Activated CD8-positive, alpha-beta T cell treated with anti-CD3 and anti-CD28 coated beads for 36 hours (primary cell): ENCODE results near the gene KCTD20. TPM values are rescaled to one million over a fixed set of nuclear protein-coding genes. Genes with fewer than 3 reads are reported as not detected.
"Not testable (repeated sequence)": the region's sequence is repeated elsewhere in the genome, so short reads cannot be mapped to it uniquely, and the experiment has no call there.

ENCODE experiments used
- ATAC-seq: fragments of 200-7000 bp; cut with Tn5 transposase; one replicate; pipeline ENCODE4 v1.10.0; 2021; ENCODE audit warnings: mild to moderate bottlenecking, moderate library complexity
- CTCF ChIA-PET: fragments of 350-600 bp; sonication (Branson Sonifier 250); formaldehyde crosslinking; loops from one replicate; lab custom pipeline; 2021; ENCODE audit warnings: antibody characterized with exemption; lab: Charles Lee
- POLR2A ChIA-PET: fragments of 350-600 bp; sonication (Branson Sonifier 250); formaldehyde crosslinking; loops from one replicate; lab custom pipeline; 2021; ENCODE audit warnings: antibody characterized with exemption; lab: Charles Lee
- DNase-seq: peaks from one replicate; pipeline ENCODE4 v3.0.0-alpha.2; 2020
- H3K27ac Mint-ChIP-seq: one replicate; pipeline ENCODE4 v1.8.0; 2021; ENCODE audit warnings: mild to moderate bottlenecking, mixed read lengths
- H3K27me3 Mint-ChIP-seq: one replicate; pipeline ENCODE4 v1.8.0; 2021; ENCODE audit warnings: mixed read lengths
- H3K36me3 Mint-ChIP-seq: one replicate; pipeline ENCODE4 v1.8.0; 2021; ENCODE audit warnings: low read depth, mixed read lengths
- H3K4me1 Mint-ChIP-seq: one replicate; pipeline ENCODE4 v1.8.0; 2021; ENCODE audit warnings: low read depth, mixed read lengths
- H3K4me3 Mint-ChIP-seq: one replicate; pipeline ENCODE4 v1.8.0; 2021; ENCODE audit warnings: mild to moderate bottlenecking, moderate library complexity, mixed read lengths
- H3K9me3 Mint-ChIP-seq: one replicate; pipeline ENCODE4 v1.8.0; 2021; ENCODE audit warnings: mixed read lengths
- intact Hi-C: fragments of 100-400 bp; cut with micrococcal nuclease; formaldehyde crosslinking; loops from one replicate; pipeline ENCODE4 v1.10.0; 2022
- total RNA-seq, 2 experiments: library from RNA; stranded (reverse); gene quantifications; one replicate each; pipeline ENCODE4 v1.2.3, GENCODE V29; 2021
- TF ChIP-seq, protein P1 (sequence below): fragments of 200-600 bp; IDR thresholded peaks from one replicate; pipeline ENCODE4 v1.8.0; 2022; ENCODE audit warnings: antibody characterized with exemption, mild to moderate bottlenecking

The KCTD20 gene
- total RNA-seq, 2 experiments from 2014 or later, result 42.7 to 45.1 TPM

DNA sequence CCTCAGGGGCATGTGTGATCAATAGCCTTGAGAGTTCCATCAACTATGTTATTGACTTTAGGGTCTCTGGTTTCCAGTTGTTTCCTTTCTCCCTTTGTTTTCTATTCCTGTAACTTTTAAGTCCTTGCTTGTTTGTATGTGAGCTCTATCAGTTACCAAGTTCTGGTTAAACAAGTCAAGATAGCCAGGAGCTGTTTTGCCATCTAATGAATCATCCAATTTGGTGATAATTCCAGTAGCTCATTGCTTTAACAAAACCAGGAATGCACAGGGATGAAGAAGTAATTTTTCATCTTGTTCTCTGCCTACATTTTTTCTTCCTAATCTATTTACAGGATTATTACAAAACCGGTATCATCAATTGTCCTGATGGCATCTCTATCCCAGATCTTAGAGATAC is 36.5 kb downstream of the KCTD20 start:
- POLR2A ChIA-PET, result interaction anchor here (0.6 to 1.3 kb wide), 3 partner anchors 9 to 319 kb away, joined by 3 to 4 read pairs (median 3); no protein-coding TSS in a partner anchor
- no peak for DNase-seq
- no peak overlapping the region for H3K4me3 Mint-ChIP-seq
- peaks cover 13% of the 10 kb centered on the region for H3K4me1 Mint-ChIP-seq
- peaks cover 45% of the 10 kb centered on the region for H3K36me3 Mint-ChIP-seq
- H3K27ac Mint-ChIP-seq, result peak overlapping the region; percentile 53
- CTCF ChIA-PET, result interaction anchor here (2.1 kb wide), 1 partner anchor 9 kb away, joined by 5 read pairs; no protein-coding TSS in a partner anchor
- intact Hi-C loops, result no loop called here
- H3K9me3 Mint-ChIP-seq, result no peaks in the 10 kb centered on the region
- no peak for ATAC-seq
- TF ChIP-seq, protein P1, sequence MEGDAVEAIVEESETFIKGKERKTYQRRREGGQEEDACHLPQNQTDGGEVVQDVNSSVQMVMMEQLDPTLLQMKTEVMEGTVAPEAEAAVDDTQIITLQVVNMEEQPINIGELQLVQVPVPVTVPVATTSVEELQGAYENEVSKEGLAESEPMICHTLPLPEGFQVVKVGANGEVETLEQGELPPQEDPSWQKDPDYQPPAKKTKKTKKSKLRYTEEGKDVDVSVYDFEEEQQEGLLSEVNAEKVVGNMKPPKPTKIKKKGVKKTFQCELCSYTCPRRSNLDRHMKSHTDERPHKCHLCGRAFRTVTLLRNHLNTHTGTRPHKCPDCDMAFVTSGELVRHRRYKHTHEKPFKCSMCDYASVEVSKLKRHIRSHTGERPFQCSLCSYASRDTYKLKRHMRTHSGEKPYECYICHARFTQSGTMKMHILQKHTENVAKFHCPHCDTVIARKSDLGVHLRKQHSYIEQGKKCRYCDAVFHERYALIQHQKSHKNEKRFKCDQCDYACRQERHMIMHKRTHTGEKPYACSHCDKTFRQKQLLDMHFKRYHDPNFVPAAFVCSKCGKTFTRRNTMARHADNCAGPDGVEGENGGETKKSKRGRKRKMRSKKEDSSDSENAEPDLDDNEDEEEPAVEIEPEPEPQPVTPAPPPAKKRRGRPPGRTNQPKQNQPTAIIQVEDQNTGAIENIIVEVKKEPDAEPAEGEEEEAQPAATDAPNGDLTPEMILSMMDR, result no peak
- H3K27me3 Mint-ChIP-seq, result no peaks in the 10 kb centered on the region

DNA sequence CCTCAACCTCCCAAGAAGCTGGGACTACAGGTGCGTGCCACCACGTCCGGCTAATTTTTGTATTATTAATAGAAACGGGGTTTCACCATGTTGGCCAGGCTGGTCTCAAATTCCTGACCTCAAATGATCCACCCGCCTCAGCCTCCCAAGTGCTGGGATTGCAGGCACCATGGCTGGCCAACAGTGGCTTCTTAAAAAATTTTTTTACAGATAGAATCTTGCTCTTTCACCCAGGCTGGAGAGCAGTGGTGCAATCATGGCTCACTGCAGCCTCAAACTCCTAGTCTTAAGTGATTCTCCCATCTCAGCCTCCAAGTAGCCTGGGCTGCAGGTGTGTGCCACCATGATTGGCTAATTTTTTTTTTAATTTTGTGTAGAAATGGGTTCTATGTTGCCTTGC is 40.5 kb downstream of the KCTD20 start:
- intact Hi-C loops, CTCF ChIA-PET, ATAC-seq, POLR2A ChIA-PET, H3K4me3 Mint-ChIP-seq, H3K27ac Mint-ChIP-seq, H3K27me3 Mint-ChIP-seq, H3K9me3 Mint-ChIP-seq, H3K4me1 Mint-ChIP-seq, DNase-seq: not testable (repeated sequence)
- peaks cover 62% of the 10 kb centered on the region for H3K36me3 Mint-ChIP-seq

DNA sequence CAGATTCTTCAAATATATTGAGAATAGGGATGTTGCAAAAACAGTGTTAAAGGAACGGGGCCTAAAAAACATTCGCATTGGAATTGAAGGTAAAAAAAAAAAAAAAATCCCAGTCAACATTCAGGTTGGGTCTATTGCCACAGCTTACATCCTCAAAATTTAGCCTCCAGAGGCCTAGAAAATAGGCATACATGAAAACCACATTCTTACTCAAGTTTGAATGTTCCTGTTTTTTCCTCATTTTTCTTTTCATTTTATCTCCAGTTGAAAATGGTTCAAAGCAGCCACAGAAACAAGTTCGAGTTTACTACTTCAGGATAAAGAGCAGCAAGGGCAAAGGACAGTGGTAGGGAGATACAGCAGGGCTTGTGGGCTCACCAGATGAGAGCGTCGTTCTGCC is 41.9 kb downstream of the KCTD20 start:
- TF ChIP-seq, protein P1, result no peak
- CTCF ChIA-PET, result interaction anchor here (1.3 kb wide), 1 partner anchor 19 kb away, joined by 3 read pairs; no protein-coding TSS in a partner anchor
- H3K36me3 Mint-ChIP-seq, result peaks cover 58% of the 10 kb centered on the region

GRCh38 chr6:36487698-36488097 is 44.9 kb downstream of the KCTD20 start:
- TF ChIP-seq, protein P1, result no peak
- ATAC-seq, result no peak
- H3K4me1 Mint-ChIP-seq, result peaks cover 3% of the 10 kb centered on the region
- peaks cover 63% of the 10 kb centered on the region for H3K36me3 Mint-ChIP-seq
- intact Hi-C loops, result no loop called here
- no peaks in the 10 kb centered on the region for H3K9me3 Mint-ChIP-seq
- ChIA-PET POLR2A (interaction anchor here (0.9 kb wide), 1 partner anchor 9 kb away, joined by 4 read pairs; no protein-coding TSS in a partner anchor), CTCF (interaction anchor here (1.0 to 1.5 kb wide), 3 partner anchors 9 to 64 kb away, joined by 3 to 5 read pairs (median 4); no protein-coding TSS in a partner anchor)
- DNase-seq, result no peak
- no peak overlapping the region for H3K4me3 Mint-ChIP-seq
- H3K27me3 Mint-ChIP-seq, result no peaks in the 10 kb centered on the region
- H3K27ac Mint-ChIP-seq, result peak overlapping the region; percentile 34

More for the DNA sequence above, 41.9 kb downstream of the KCTD20 start:
- no peak overlapping the region for H3K4me3 Mint-ChIP-seq
- DNase-seq, result no peak
- no peak for ATAC-seq
- POLR2A ChIA-PET, result interaction anchor here (0.7 kb wide), 1 partner anchor 25 kb away, joined by 3 read pairs; no protein-coding TSS in a partner anchor
- peak overlapping the region; percentile 28 for H3K27ac Mint-ChIP-seq
- intact Hi-C loops, result no loop called here
- H3K4me1 Mint-ChIP-seq, result no peaks in the 10 kb centered on the region
- H3K9me3 Mint-ChIP-seq, result no peaks in the 10 kb centered on the region
- no peaks in the 10 kb centered on the region for H3K27me3 Mint-ChIP-seq

DNA sequence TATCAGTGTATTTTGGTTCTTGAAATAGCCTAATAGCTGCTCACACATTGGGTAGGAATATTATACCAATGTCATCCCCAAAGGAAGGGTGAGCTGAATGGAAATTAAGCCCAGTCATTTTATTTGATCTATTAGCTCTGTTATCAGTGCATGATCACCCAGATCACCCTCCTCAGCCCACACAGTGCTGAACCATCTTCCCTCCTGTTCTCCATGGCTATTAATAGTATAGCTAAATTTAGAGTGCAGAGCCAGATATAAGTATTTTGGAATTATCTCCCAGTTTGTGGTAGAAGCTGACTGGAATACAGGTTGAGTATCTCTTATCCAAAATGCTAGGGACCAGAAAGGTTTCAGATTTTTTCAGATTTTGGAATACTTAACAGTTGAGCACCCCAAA is 45.4 kb downstream of the KCTD20 start:
- Mint-ChIP-seq H3K27ac (peak overlapping the region; percentile 34), H3K4me1 (peaks cover 5% of the 10 kb centered on the region), H3K4me3 (no peak overlapping the region), H3K9me3 (no peaks in the 10 kb centered on the region), H3K36me3 (peaks cover 65% of the 10 kb centered on the region), H3K27me3 (no peaks in the 10 kb centered on the region)
- intact Hi-C loops, result no loop called here
- ChIA-PET POLR2A (interaction anchor here (0.9 to 1.0 kb wide), 3 partner anchors 9 to 39 kb away, joined by 3 to 4 read pairs (median 4); no protein-coding TSS in a partner anchor), CTCF (interaction anchor here (1.2 to 1.5 kb wide), 2 partner anchors 9 to 58 kb away, joined by 3 to 5 read pairs; no protein-coding TSS in a partner anchor)
- TF ChIP-seq, protein P1, result no peak
- ATAC-seq (no peak), DNase-seq (no peak)
